IPS DF 4.7 (cell line): ENCODE measurements around the gene SCN3B.

Experiments
- DNase-seq: peaks from one replicate; pipeline ENCODE4 v3.0.0-alpha.2; 2013; ENCODE audit warnings: low spot score; ENCODE audit errors: extremely low read depth

SCN3B gene

DNA sequence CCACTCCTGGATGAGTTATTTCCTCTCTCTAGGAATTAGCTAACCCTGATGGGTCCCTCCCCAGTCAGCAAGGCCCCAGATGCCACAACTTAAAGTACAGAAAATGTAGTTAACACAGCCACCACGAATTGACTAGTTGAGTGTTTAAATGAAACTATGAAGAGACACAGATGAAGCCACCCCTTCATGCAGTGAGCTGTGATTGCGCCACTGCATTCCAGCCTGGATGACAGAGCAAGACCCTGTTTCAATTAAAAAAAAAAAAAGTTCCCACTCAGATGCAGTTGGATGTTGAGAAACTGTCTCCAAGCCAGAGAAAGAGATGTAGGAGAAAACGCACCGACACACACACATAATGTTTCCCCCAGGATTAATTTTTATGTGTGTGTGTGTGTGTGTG, 53.3 kb downstream of the SCN3B start:
- no peak for DNase-seq

DNA sequence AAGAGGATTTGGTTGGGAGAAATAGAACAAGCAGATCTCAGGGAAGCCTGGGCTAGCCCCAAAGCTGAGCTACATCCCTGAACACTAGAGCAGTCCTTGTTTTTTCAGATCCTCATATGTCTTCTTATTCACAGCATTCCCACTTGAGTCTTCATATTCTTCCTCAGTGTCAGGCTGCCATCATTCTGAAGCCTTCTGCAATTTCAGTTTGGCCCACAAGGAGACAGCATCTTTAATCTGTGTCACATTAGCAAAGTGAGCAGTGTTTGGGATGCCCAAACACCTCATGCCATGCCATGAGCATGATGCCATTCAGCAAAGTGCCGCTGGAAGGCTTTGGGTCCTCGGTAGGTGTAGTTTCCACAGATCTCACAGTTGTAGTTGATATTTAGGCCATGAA, 56.6 kb downstream of the SCN3B start:
- DNase-seq: no peak

DNA sequence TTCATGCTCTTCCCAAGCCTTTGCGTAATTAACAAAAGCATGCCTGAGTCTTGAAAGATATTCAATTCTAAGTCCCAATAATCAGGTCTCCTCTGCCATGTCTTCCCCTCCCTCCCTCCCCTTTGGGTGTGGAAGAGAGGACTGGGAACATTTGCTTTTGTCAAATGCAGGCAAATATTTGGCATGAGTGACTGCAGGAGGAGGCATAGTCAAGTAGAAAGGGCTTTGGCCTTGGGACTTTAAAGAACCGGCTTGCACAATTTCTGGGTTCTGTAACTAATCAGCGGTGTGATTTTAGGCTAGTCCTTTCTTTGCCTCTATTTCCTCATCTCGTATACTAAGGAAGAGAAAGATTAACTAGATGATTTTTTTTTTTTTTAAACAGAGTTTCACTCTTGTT, 59.5 kb downstream of the SCN3B start:
- DNase-seq: no peak

DNA sequence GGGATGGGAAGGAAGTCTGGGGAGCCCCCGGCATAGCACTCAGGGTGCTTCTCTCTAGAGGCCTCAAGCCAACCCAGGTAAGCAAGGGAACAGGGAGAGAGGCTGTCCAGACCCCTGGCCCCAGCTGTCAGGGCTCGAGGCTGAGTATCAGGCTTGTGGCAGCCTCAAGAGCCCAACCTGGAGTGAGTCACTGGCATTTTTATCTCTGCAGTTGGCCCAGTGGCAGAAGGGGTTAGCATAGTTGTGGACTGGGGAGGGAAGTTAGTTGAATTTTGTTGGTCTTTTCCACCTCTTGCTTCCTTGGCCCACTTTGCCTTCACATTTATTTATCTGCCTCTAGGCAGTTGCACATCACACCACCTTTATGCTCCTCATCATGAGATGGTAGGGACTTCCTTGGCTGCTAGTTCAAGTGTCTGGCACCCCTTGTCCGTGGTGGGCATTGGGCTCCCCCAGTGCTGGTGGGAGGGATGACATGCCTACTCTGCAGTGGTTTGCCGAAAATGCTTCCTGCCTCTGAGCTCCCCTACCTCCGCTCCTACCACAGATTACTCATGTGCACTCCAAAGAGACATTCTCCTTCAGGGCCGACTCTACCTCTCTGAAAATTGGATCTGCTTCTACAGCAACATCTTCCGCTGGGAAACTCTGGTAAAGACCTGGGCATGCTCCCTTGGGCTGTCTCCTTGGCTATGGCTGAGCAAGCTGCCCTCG, 60.1 kb downstream of the SCN3B start:
- DNase-seq: no peak

DNA sequence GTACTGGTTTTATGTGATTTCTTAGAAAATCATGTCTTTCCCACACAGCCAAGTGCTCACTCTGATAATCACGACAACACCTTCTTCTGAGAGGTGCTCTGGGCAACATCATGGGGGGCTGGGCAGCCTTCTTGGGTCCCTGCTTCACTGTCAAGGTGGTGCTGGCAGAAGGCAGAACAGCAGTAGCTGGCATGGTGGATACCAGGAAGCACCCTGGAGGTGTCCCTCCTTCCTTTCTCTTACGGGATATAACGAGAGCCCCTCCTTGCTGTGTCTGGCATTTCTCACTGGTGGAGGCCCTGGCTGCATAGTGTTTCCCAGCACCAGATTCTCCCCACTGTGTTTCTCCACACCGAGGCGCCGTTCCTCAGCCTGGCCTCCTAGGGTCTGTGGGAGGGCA, 60.9 kb downstream of the SCN3B start:
- no peak for DNase-seq

DNA sequence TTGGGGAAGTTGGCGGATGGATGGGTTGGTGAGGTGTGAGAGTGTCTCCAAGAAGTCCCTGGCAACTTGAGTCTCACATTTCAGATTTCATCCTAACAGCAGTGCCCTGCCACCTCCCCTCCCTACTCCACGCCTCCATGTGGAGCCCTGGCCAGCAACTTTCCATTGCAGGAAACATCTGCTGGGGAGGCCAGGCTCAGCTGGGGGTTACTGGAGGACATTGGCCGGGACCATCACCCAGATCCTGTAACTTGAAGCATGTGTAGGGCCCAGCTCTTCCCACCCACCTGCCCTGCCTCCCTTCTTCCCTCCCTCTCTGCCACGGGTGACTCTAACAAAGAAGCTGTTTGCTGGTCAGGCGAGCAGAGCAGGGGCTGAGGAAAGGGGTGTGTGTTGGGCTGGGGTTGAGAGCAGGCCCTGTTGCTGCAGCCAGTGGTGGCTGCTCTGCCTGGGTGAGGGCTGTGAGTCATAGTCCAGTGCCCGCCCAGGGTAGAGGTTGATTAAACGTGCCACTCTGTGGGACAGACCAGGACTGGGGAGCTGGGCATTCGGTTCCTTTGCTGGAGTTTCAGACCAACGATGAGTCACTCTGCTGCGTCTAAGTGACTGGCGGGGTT, 64.0 kb downstream of the SCN3B start:
- no peak for DNase-seq

DNA sequence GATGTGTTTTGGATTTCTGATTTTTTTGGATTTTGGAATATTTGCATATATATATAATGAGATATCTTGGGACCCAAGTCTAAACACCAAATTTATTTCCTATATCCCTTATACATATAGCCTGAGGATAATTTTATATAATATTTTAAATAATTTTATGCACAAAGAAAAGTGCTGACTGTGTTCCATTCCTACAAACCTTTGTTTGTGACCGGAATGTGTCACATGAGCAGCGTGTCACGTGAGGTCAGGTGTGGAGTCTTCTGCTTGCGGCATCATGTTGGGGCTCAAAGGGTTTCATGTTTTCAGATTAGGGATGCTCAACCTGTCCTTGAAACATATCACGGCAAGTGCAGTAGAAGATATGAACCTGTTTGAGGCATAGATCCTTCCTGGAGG, 65.6 kb downstream of the SCN3B start:
- DNase-seq: no peak

DNA sequence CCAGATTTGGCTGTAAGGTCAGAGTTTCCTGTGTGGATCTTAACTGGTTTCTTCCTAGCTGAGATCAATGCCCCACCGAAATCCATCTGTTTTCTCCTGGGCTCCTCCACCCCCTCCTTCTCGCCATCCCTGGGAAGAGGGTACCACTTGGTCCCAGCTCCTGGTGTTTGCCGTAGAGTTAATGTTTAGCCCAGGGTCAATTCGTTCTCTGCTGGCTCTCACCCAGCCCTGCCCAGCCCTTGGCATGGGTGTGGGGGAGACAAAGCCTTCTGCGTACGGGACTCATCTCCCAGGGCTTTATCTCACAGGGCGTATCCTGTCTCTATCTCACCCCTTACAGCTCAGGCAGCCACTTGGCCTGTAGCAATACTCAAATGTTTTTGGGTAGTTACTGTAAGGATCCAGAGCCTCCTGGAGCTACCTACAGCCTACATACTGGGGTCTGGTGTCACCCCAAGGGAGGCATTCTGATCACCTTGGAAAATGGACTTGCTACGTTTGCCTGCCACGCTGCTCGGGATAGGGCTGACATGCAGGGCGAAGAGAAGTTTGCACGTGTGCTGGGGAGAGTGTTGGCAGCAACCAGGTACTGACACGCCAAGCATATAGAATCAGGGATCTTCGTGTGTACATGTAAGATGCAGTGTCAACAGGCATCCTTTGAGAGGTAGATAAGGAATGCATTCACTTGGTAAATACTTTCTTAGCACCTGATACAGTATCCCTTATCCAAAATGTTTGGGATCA, 66.1 kb downstream of the SCN3B start:
- DNase-seq: no peak

DNA sequence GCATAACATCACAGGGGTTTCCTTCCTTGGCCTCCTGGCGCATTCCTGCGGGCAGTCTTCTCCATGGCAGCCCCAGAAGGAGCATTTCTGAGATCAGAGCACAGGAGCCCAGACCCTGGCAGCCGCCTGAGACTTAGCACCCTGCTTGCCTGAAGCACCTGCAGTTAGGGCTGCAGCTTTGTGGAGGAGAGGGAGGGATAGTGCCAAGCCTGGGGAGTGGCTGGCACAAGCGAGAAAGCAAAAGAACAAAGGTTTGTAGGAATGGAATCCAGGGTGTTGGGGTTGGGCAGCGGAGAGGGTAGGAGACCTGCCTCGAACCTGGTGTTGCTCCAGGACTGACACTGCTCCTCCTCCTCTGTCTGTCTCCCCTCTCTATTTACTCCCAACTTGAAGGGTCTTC, 66.9 kb downstream of the SCN3B start:
- DNase-seq: no peak

DNA sequence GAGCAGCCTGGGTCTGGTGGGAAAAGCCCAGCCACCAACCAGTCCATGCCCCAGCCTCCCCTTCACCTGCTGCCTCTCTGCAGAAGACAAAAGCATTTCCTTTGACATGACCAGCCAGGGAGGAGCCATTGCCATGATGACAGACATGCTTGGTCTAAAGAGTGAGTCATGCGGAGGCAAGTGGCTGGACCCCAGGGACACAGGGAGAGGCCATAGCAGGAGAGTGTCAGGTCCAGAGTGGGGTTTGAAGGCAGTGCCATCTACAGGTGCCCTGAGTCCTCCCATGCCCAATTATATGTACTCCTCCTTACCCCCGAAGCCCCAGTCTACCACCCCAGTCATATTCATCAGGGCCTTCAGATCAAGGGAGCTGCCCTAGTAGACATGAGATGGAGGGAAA, 67.4 kb downstream of the SCN3B start:
- no peak for DNase-seq

DNA sequence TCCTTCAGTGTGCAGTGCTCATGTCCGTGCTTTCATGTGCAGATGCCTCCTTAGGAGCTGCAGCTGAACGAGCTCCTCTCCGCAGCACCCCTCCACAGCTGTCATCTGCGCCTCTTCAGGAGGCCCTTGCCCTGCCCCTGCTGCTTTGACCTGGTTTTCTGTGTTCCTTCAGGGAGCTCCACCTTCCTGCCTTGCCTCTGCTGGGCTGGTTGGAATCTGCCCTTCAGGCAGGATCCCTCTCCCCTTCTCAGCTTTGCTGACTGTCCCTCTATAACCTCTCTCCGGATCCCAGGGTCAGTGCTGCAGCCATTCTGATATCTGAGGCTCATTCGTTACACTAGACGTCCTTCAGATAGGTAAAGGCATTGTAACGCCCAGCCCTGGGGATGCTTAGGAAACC, 67.9 kb downstream of the SCN3B start:
- no peak for DNase-seq

DNA sequence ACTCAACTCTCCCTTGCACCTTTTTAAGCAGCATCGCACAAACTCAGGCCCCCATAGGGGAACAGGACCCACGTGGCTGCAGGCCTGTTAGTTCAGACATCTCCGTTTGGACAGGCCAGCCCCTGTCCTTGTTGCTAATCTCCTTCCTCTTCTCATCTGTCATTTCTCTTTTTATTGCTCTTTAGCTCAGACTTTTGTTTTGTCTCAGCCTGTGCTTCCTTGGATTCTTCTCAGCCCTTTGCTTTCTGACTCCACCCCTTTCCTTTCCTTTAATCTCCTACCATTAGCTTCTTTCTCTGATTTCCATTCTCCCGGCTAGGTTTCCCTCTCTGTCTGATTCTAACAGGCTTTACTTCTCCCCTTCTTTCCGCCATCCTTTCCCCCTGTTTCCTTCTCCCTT, 68.7 kb downstream of the SCN3B start:
- no peak for DNase-seq

DNA sequence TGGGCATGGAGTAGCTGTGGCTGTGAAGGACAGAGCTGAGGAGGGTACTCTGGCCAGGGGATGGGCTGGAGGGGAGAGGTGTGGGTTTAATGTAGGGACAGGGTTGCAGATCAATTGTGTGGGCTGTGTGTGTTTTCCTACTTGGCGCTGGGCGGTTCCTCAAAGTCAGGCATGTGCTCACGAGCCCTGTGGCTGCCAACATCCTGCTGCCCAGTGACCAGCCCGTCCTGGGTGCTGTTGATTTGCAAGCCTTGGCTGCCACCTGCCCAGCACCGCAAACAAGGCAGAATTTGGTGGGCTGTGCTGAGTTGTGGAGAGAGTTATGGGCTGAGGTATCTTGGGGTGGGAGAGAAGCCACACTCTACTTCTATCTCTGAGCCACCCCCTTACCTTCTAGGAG, 69.2 kb downstream of the SCN3B start:
- DNase-seq: no peak

DNA sequence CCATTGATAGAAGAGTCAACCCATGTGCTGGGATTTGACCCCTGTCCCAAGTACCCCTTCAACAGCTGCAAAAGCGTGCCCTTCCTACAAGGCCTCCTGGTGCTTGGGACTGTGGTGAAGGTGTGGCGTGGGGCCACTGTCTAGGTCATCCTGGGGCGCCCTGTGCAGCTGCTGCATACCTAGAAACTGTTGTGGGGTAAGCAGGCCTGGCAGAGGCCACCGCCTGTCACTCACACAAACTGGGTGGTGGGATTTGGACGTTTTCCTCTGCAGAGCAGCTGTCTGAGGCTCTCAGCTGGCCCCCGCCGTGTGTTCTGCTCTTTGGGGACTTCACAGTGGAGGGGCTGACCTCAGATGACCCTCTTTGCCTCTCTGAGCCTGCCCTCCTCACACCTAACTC, 69.7 kb downstream of the SCN3B start:
- no peak for DNase-seq

DNA sequence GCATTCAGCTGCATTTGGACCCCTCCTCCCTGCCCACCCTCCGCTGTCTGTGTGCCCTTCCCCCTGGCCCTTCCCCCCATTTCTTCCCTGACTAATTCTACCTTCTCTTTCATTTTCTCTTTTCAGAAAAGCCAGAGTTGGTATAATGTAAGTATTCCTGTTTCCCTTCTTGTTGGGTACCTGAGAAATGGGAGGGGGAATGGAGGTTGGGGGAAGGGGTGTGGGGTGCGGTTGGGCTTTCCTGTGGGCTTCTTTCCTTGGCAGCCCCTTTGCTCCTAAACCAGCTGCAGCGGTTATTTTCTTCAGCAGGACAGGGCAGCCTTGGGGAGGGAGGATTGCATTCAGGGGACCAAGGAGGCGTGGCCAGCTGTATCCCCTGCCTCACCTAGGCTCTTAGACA, 70.2 kb downstream of the SCN3B start:
- no peak for DNase-seq

DNA sequence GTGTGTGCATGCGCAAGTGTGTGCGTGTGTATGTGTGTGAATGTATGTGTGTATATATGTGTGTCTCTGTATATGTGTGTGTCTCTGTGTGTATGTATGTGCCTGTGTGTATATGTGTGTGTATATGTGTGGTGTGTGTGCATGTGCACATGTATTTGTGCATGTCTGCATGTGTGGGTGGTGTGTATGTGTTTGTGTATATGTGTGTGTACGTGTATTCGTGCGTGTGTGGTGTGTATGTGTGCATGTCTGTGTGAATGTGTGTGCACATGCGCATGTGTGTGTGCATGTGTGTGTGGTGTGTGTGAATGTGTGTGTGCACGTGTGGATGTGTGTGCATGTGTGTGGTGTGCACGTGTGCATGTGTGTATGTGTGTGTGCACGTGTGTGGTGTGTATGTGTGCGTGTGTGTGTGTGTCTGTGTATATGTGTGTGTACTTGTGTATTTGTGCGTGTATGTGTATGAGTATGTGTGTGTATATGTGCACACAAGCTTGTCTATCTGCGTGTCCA, 71.4 kb downstream of the SCN3B start:
- DNase-seq: no peak

DNA sequence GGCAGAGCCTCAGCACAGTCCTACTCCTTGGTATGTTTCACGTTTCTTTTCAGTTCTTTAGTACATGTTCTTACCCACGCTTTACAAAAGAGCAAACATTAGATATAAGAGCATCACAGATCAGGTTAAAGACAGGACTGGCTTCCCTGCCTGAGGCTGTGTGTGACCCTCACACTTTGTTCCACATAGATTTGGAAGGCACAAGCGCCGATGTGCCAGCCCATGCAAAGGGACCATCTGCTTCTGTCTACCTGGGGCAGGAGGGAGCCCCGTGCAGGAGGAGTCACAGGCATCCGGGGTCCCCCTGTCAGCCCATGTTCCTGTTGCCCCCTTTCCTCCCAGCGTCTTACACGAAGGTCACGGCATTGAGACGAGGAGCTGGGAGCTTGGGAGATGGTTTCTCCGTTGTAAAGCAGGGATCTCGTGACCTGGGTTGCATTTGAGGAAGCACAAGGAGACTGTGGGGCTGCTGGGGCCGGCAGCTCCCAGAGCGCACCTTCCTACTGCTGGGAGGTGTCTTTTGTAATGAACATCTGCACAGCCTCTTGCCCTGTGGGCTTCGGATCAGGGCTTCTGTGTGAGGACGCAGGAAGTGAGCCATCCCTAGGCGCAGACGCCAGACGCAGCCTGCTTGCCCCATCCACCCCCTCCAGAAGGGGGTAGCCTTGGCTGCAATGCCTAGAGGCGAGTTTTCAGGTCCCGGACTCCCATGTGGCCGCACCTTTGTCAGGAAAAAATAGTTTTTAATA, 72.6 kb downstream of the SCN3B start:
- no peak for DNase-seq

DNA sequence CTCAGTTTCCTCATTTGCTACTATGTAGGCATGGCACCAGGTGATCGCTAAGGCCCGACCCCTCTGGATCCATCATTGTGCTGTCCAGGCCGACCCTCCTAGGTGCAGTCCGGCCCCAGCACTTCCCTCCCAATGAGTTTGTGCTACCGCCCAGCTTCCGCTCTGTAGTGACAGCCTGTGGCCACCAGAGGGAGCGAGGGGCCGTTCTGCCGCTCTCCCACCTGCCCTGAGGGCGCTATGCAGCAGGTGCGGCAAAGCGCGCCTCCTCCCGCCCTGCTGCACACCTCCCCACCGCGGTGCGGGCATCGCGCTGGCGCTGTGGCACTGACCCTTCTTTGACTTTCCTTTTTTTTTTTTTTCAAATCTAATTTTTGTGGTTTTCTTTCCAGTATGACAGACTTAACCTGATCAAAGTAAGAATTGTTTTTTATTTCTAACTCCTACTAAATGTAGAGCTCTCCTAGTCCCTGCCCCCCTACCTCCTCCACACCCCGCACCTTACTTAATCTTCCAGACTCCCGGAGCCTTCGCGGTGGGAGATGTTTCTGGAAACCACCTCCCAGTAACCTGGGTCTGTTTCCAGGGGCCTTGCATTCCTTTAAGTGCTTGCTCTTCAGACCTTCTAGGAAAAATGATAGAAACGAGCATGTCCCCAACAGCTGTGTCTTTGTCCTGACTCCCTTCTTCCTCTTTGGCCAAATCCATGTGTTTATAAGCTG, 73.7 kb downstream of the SCN3B start:
- peak; percentile 60 for DNase-seq

DNA sequence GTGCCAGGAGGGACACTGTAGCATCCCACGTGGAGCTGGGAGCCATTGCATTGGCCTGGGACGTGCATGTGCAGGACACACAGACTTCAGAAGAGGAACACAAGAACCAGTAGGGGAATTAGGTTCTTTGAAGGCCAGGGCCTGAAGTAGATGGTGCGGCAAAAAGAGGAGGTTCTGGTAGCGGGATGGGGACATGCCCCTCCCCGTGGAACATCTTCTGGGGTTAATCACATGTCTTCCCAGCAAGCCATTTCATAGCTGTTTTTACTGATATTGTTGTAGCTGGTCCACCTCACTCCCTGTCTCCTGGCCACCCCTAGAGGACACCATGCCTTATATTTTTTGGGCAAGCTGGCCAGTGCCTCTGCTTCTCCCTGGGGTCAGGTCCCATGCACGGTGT, 74.3 kb downstream of the SCN3B start:
- no peak for DNase-seq

DNA sequence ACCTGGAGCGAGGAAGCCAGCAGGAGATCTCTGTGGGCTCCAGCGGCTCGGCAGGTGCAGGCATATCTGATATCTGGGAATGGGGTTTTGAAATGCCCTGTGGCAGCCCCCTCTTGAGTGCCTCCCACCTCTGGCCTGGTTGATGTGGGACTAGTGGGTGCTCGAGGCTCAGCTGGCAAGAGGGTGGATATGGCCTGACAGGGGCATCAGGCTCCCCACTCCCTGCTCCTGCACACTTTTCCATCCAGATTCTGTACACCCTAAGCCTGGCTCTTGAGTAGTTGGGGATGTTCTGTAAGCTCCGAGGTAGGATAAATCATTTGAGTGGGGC, 75.0 kb downstream of the SCN3B start:
- no peak for DNase-seq
